CD14-positive monocyte (primary cell): ENCODE results near the gene TEDC1. TPM values are rescaled to one million over a fixed set of nuclear protein-coding genes. Genes with fewer than 3 reads are reported as not detected.

Experiments
- DNase-seq, 3 donors: peaks; one replicate each; pipeline ENCODE4 v3.0.0-alpha.2; 2011 to 2022
- H2AFZ ChIP-seq: 2 replicates; pipeline ENCODE4 v1.6.0; 2012; ENCODE audit warnings: mild to moderate bottlenecking, low read depth, low read length, inconsistent platforms; ENCODE audit not compliant: insufficient read depth, poor library complexity, severe bottlenecking
- H3K27ac ChIP-seq, 2 donors: 1 replicate in 1 of 2; 2 replicates in 1 of 2; pipeline ENCODE4 v1.5.1; 2012 to 2013; ENCODE audit warnings: low read length in 2 of 2, control low read depth in 1 of 2, inconsistent platforms in 1 of 2, low read depth in 1 of 2, mild to moderate bottlenecking in 1 of 2
- H3K27me3 ChIP-seq, 2 donors: one replicate each; pipeline versions ENCODE4 v1.6.0 to v1.6.1; 2011 to 2013; ENCODE audit warnings: low read length in 2 of 2; ENCODE audit not compliant: control insufficient read depth in 2 of 2, insufficient read depth in 2 of 2
- H3K36me3 ChIP-seq, 2 donors: replicated peaks in 1 of 2; 1 replicate in 1 of 2; 2 replicates in 1 of 2; pipeline versions ENCODE4 v1.5.1 to v1.6.1; 2012 to 2013; ENCODE audit warnings: low read length in 2 of 2, control low read depth in 1 of 2, inconsistent platforms in 1 of 2, mild to moderate bottlenecking in 1 of 2; ENCODE audit not compliant: insufficient read depth in 2 of 2, control insufficient read depth in 1 of 2
- H3K4me1 ChIP-seq, 2 donors: 1 replicate in 1 of 2; 2 replicates in 1 of 2; pipeline versions ENCODE4 v1.5.1 to v1.6.1; 2012 to 2013; ENCODE audit warnings: low read length in 2 of 2, control low read depth in 1 of 2, inconsistent platforms in 1 of 2, mild to moderate bottlenecking in 1 of 2, moderate library complexity in 1 of 2; ENCODE audit not compliant: insufficient read depth in 2 of 2, control insufficient read depth in 1 of 2
- H3K4me2 ChIP-seq: replicated peaks from 2 replicates; pipeline ENCODE3; 2012; ENCODE audit warnings: low read length, moderate library complexity, mild to moderate bottlenecking; ENCODE audit not compliant: poor library complexity, severe bottlenecking; ENCODE audit errors: extremely low read depth
- H3K4me3 ChIP-seq, 3 experiments: fragments of 200-600 bp in 1 of 3; sonication (generic) in 1 of 3; replicated peaks in 1 of 3; 1 replicate in 2 of 3; 2 replicates in 1 of 3; pipeline ENCODE4 v1.5.1; 2011 to 2013; ENCODE audit warnings: low read length in 3 of 3, mild to moderate bottlenecking in 3 of 3, control low read depth in 2 of 3, low read depth in 2 of 3, inconsistent platforms in 1 of 3, moderate library complexity in 1 of 3
- H3K79me2 ChIP-seq: 2 replicates; pipeline ENCODE4 v1.6.0; 2012; ENCODE audit warnings: mild to moderate bottlenecking, control low read depth, inconsistent platforms, low read length, moderate library complexity; ENCODE audit not compliant: insufficient read depth
- H3K9ac ChIP-seq: 2 replicates; pipeline ENCODE4 v1.6.0; 2017; ENCODE audit warnings: low read length, mild to moderate bottlenecking; ENCODE audit not compliant: insufficient read depth, poor library complexity, severe bottlenecking
- H3K9me3 ChIP-seq, 2 donors: replicated peaks in 1 of 2; 1 replicate in 1 of 2; 2 replicates in 1 of 2; pipeline versions ENCODE4 v1.5.1 to v1.6.1; 2012 to 2013; ENCODE audit warnings: low read length in 2 of 2, control low read depth in 1 of 2; ENCODE audit not compliant: control insufficient read depth in 1 of 2, insufficient read depth in 1 of 2
- H4K20me1 ChIP-seq: 2 replicates; pipeline ENCODE4 v1.6.0; 2012; ENCODE audit warnings: mild to moderate bottlenecking, low read length, control low read depth, moderate library complexity; ENCODE audit not compliant: insufficient read depth
- H3K27ac Mint-ChIP-seq, 7 donors: one replicate each; pipeline ENCODE4 v1.8.0; 2020; ENCODE audit warnings: mild to moderate bottlenecking in 7 of 7, mixed read lengths in 7 of 7, moderate library complexity in 6 of 7, inconsistent platforms in 2 of 7
- H3K27me3 Mint-ChIP-seq, 3 donors: one replicate each; pipeline ENCODE4 v1.8.0; 2021 to 2022; ENCODE audit warnings: low read depth in 3 of 3, mild to moderate bottlenecking in 3 of 3, mixed read lengths in 3 of 3, moderate library complexity in 3 of 3, inconsistent platforms in 1 of 3
- H3K36me3 Mint-ChIP-seq, 2 donors: one replicate each; pipeline ENCODE4 v1.8.0; 2020; ENCODE audit warnings: mixed read lengths in 2 of 2, inconsistent platforms in 1 of 2, mild to moderate bottlenecking in 1 of 2
- H3K4me1 Mint-ChIP-seq: one replicate; pipeline ENCODE4 v1.8.0; 2020; ENCODE audit warnings: mild to moderate bottlenecking, mixed read lengths
- H3K4me3 Mint-ChIP-seq, 2 donors: one replicate each; pipeline ENCODE4 v1.8.0; 2020; ENCODE audit warnings: mild to moderate bottlenecking in 2 of 2, mixed read lengths in 2 of 2, moderate library complexity in 1 of 2
- H3K9me3 Mint-ChIP-seq, 7 donors: one replicate each; pipeline ENCODE4 v1.8.0; 2020 to 2022; ENCODE audit warnings: mixed read lengths in 7 of 7, mild to moderate bottlenecking in 6 of 7, moderate library complexity in 6 of 7, inconsistent platforms in 2 of 7
- CTCF ChIP-seq: fragments of 200-600 bp; IDR thresholded peaks from one replicate; pipeline ENCODE4 v1.8.0; 2022; ENCODE audit warnings: antibody characterized with exemption, mild to moderate bottlenecking
- WGBS: methylation state at CpG from one replicate; pipeline ENCODE4 v1.1.5; 2013; ENCODE audit warnings: missing lambda C conversion rate; ENCODE audit not compliant: insufficient coverage; 5-methylcytosine and 5-hydroxymethylcytosine counted together
- intact Hi-C, 2 donors: fragments of 100-400 bp; cut with micrococcal nuclease; formaldehyde crosslinking; loops; one replicate each; pipeline versions ENCODE4 v1.15.0 to v1.15.1; 2023
- polyA plus RNA-seq, 3 donors: library from polyadenylated mRNA; depleted of rRNA in 1 of 3; unstranded in 2 of 3; stranded (reverse) in 1 of 3; fragments of 300-500 nt in 2 of 3; fragments of >200 nt in 1 of 3; fragmentation: Illumina TruSeq in 2 of 3; gene quantifications; 1 replicate in 2 of 3; 2 replicates in 1 of 3; pipeline ENCODE4 v1.2.3, GENCODE V29; 2012 to 2021

Gene TEDC1
- polyA plus RNA-seq, 3 donors, result 7.8 to 23.4 (median 9.0) TPM

DNA sequence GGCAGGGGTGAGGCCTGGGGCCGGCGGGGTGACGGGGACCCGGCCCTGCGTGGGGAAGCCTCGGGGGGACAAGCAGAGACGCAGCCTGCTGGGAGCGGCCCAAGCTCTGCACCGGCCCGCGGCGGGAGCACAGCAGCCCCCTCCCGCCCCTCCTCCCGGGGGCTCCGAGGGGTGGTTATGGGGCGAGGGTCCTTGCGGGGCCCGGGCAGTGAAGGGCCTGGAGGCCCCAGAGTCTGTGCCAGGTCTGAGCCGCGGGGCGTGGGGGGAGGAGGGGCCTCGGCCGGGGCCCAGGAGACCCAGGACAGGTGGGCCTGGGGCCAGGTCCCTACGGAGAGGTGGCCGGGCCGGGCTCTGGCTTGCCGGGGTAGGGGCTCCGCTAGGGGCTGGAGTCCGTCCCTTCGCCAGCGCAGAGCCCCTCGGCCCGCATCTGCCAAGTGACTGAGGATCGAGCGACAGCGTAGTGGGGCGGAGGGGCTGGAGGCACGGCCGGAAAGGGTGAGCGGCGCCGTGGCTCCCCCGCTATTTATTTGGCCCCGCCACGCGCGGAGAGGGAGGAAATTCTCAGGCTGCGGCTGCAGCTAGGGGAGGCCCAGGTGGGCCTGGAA, 35.8 kb downstream of the TEDC1 start:
- Histone ChIP-seq H4K20me1 (no peaks in the 10 kb centered on the region), H3K4me2 (peak overlapping the region; percentile 24), H3K36me3 (no peaks in the 10 kb centered on the region), H3K4me1 (peaks cover 30 to 35% of the 10 kb centered on the region in 2 donors), H3K27me3 (peaks cover 36 to 57% of the 10 kb centered on the region in 2 donors), H3K79me2 (no peaks in the 10 kb centered on the region), H3K27ac (no peak overlapping the region), H3K9ac (no peak overlapping the region), H3K9me3 (peaks cover 0 to 23% of the 10 kb centered on the region in 2 donors), H2AFZ (peak overlapping the region; percentile 35), H3K4me3 (peak overlapping the region in 1 of 3 experiments; percentile 14)
- peak overlapping the region; percentile 51 to 83 for H3K4me3 Mint-ChIP-seq
- under 1% methylated on average over 37 of the region's 48 CpGs for WGBS
- no peak for TF ChIP-seq CTCF
- no peak overlapping the region for H3K27ac Mint-ChIP-seq
- no peak for DNase-seq
- intact Hi-C loops, result loop anchor here (5.0 to 10.0 kb wide), 2 partner anchors 82 to 325 kb away; no protein-coding TSS in a partner anchor
- H3K9me3 Mint-ChIP-seq, result peaks cover 0 to 14% (median 8%) of the 10 kb centered on the region in 7 donors
- peaks cover 23% of the 10 kb centered on the region for H3K4me1 Mint-ChIP-seq
- H3K36me3 Mint-ChIP-seq, result no peaks in the 10 kb centered on the region
- H3K27me3 Mint-ChIP-seq, result peaks cover 52 to 85% (median 68%) of the 10 kb centered on the region in 3 donors

- peaks cover 24% of the 10 kb centered on the region for H3K4me1 Mint-ChIP-seq
- Histone ChIP-seq H3K79me2 (no peaks in the 10 kb centered on the region), H2AFZ (peak overlapping the region; percentile 35), H4K20me1 (no peaks in the 10 kb centered on the region), H3K27me3 (peaks cover 36 to 57% of the 10 kb centered on the region in 2 donors), H3K36me3 (no peaks in the 10 kb centered on the region), H3K4me1 (peaks cover 30 to 35% of the 10 kb centered on the region in 2 donors), H3K9ac (no peak overlapping the region), H3K4me2 (peak overlapping the region; percentile 87), H3K9me3 (peaks cover 0 to 23% of the 10 kb centered on the region in 2 donors), H3K27ac (no peak overlapping the region), H3K4me3 (peak overlapping the region in 1 of 3 experiments; percentile 75)
- WGBS, result 44% methylated on average over 13 of the region's 23 CpGs
- intact Hi-C loops, result loop anchor here (5.0 to 10.0 kb wide), 2 partner anchors 83 to 325 kb away; no protein-coding TSS in a partner anchor
- no peak overlapping the region for H3K27ac Mint-ChIP-seq
- H3K27me3 Mint-ChIP-seq, result peaks cover 48 to 86% (median 65%) of the 10 kb centered on the region in 3 donors
- TF ChIP-seq CTCF, result no peak
- no peak for DNase-seq
- no peaks in the 10 kb centered on the region for H3K36me3 Mint-ChIP-seq
- peaks cover 0 to 14% (median 8%) of the 10 kb centered on the region in 7 donors for H3K9me3 Mint-ChIP-seq
- peak overlapping the region; percentile 56 to 83 for H3K4me3 Mint-ChIP-seq
Observed at GRCh38 chr14:105527381-105527825, 36.4 kb downstream of the TEDC1 start.
